ENCODE results near the gene NLRC3.

GRCh38 chr16:3546986-3547682 lies 30.1 kb downstream of the NLRC3 start:
- no peak for TF ChIP-seq CTCF (IDR thresholded peaks at IDR 0.05 in 2 of 3, conservative IDR thresholded peaks at IDR 0.05 in 1 of 3; ENCODE audit: borderline replicate concordance in 1 of 3, insufficient read depth in 1 of 3, low read depth in 2 of 3, low read length in 2 of 3)
- no peak for TF ChIP-seq RAD21 (IDR thresholded peaks at IDR 0.05; ENCODE audit: low read depth)
- no peak for TF ChIP-seq POLR2A (IDR thresholded peaks at IDR 0.05; ENCODE audit: borderline replicate concordance, extremely low read depth, insufficient read depth, insufficient read length)
- TF ChIP-seq EZH2phosphoT487 (IDR thresholded peaks at IDR 0.05; ENCODE audit: borderline replicate concordance), result no peak
- TF ChIP-seq EGR1 (IDR thresholded peaks at IDR 0.05; ENCODE audit: low read depth), result no peak
- TF ChIP-seq POLR2AphosphoS5 (IDR thresholded peaks at IDR 0.05; ENCODE audit: low read depth, low read length), result no peak
- TF ChIP-seq JUND (IDR thresholded peaks at IDR 0.05), result no peak
- no peak for TF ChIP-seq SIN3A (IDR thresholded peaks at IDR 0.05; ENCODE audit: low read depth)
- no peak for TF ChIP-seq MAX (IDR thresholded peaks at IDR 0.05)
- no peak for TF ChIP-seq EZH2 (IDR thresholded peaks at IDR 0.05)
- TF ChIP-seq ELF1 (IDR thresholded peaks at IDR 0.05; ENCODE audit: borderline replicate concordance, low read depth), result no peak
